Measurements from ENCODE around the gene TNNT1. TPM values are rescaled to one million over a fixed set of nuclear protein-coding genes. Genes with fewer than 3 reads are reported as not detected.

Gene TNNT1
- total RNA-seq, result 1 to 10 TPM in 1 of 2 donors, not detected in 1; 1.3 TPM

GRCh38 chr19:55149078-55150003 lies at the start of gene TNNT1:
TNNT1 (minus strand) TSS chr19:55149206; CDS start chr19:55147157, 2,049 bp downstream.
- H3K36me3 Mint-ChIP-seq, result peaks cover 0 to 17% of the 10 kb centered on the region in 2 donors
- ATAC-seq, result no peak
- DNase-seq (ENCODE audit: low spot score in 2 of 2), result no peak
- H3K27ac Mint-ChIP-seq, result no peak within 1 kb of the TSS
- H3K9me3 Mint-ChIP-seq, result peaks cover 18 to 19% of the 10 kb centered on the region in 2 donors

GRCh38 chr19:55198651-55199050 lies 49.6 kb upstream of the TNNT1 start:
- H3K27ac Mint-ChIP-seq, result no peak overlapping the region
- no peak for DNase-seq (ENCODE audit: low spot score in 2 of 2)
- no peaks in the 10 kb centered on the region for H3K36me3 Mint-ChIP-seq
- no peak for ATAC-seq
- no peaks in the 10 kb centered on the region for H3K9me3 Mint-ChIP-seq

DNA sequence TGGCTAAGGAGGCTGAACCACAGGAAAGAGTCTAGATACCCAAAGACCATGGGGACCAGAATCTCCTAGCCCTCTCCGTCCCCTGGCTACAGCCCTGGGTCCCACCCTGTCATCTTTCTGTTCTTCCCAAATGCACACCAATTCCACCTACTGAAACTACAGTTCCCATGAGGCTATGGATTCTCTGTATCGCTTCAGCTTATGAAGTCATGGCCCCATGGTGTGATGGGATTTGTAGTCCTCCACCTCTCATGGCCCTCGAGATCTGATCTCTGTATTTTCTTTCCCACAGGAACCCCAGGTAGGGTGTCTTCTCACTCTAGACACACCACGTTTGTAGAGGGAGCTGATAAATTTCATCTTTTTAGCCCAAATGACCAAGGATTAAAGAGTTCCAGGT lies 48.5 kb upstream of the TNNT1 start:
- ATAC-seq, result peak in 1 of 2 donors; percentile 63
- H3K27ac Mint-ChIP-seq, result no peak overlapping the region
- H3K36me3 Mint-ChIP-seq, result no peaks in the 10 kb centered on the region
- H3K9me3 Mint-ChIP-seq, result no peaks in the 10 kb centered on the region
- no peak for DNase-seq (ENCODE audit: low spot score in 2 of 2)

DNA sequence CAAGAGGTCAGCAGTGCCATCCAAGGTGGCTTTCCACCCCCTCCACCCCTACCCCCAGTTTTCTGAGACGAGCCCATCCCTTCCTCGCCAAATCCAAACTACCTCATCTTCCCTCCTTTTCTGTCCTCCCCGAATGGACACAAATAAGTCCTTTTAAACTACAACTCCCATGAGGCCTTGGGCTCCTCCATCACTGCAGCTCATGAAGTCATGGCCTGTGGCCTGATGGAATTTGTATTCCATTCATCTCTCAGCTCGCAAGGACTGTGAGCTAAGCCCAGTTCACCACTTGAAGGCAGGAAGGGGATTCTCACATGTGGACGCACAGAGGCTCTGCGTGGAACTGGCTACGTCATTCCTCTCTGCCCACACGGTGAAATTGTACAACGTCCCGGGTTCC lies 47.8 kb upstream of the TNNT1 start:
- no peak for ATAC-seq
- no peak for DNase-seq (ENCODE audit: low spot score in 2 of 2)
- Mint-ChIP-seq H3K27ac (no peak overlapping the region), H3K36me3 (no peaks in the 10 kb centered on the region), H3K9me3 (no peaks in the 10 kb centered on the region)

GRCh38 chr19:55193481-55193880 lies 44.5 kb upstream of the TNNT1 start:
- Mint-ChIP-seq H3K36me3 (no peaks in the 10 kb centered on the region), H3K27ac (no peak overlapping the region), H3K9me3 (no peaks in the 10 kb centered on the region)
- DNase-seq (ENCODE audit: low spot score in 2 of 2), result no peak
- ATAC-seq, result no peak

- DNase-seq (ENCODE audit: low spot score in 2 of 2), result no peak
- no peaks in the 10 kb centered on the region for H3K36me3 Mint-ChIP-seq
- peak overlapping the region; percentile 45 to 88 for H3K27ac Mint-ChIP-seq
- H3K9me3 Mint-ChIP-seq, result no peaks in the 10 kb centered on the region
- no peak for ATAC-seq
Measured at GRCh38 chr19:55189403-55189835, 40.4 kb upstream of the TNNT1 start.

DNA sequence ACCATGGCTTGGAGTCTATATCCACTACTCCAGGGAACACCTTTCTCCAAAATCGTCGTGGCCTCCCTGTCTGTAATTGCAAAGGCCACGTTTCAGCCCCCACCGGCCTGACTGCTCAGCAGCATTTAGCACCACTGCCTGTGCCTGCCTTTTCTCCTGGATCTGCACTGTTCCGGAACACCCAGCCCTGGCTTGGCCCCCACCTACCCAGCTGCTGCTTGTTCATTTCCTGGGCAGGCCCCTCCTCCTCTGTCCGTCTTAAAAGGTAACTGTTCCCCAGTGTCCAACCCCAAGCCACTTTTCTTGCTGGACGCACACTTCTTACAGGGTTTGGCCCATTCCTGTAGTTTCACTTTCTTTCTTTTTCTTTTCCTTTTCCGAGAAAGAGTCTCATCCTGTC lies 39.6 kb upstream of the TNNT1 start:
- Mint-ChIP-seq H3K36me3 (no peaks in the 10 kb centered on the region), H3K27ac (peak overlapping the region in 1 of 2 donors; percentile 45), H3K9me3 (no peaks in the 10 kb centered on the region)
- ATAC-seq (no peak), DNase-seq (ENCODE audit: low spot score in 2 of 2) (no peak)

GRCh38 chr19:55186080-55186479 lies 37.1 kb upstream of the TNNT1 start:
- H3K36me3 Mint-ChIP-seq, result no peaks in the 10 kb centered on the region
- ATAC-seq, result no peak
- DNase-seq (ENCODE audit: low spot score in 2 of 2), result no peak
- no peak overlapping the region for H3K27ac Mint-ChIP-seq
- no peaks in the 10 kb centered on the region for H3K9me3 Mint-ChIP-seq

- Mint-ChIP-seq H3K36me3 (no peaks in the 10 kb centered on the region), H3K9me3 (no peaks in the 10 kb centered on the region), H3K27ac (no peak overlapping the region)
- ATAC-seq, result no peak
- DNase-seq (ENCODE audit: low spot score in 2 of 2), result no peak
Measured at GRCh38 chr19:55181740-55182139, 32.7 kb upstream of the TNNT1 start.

DNA sequence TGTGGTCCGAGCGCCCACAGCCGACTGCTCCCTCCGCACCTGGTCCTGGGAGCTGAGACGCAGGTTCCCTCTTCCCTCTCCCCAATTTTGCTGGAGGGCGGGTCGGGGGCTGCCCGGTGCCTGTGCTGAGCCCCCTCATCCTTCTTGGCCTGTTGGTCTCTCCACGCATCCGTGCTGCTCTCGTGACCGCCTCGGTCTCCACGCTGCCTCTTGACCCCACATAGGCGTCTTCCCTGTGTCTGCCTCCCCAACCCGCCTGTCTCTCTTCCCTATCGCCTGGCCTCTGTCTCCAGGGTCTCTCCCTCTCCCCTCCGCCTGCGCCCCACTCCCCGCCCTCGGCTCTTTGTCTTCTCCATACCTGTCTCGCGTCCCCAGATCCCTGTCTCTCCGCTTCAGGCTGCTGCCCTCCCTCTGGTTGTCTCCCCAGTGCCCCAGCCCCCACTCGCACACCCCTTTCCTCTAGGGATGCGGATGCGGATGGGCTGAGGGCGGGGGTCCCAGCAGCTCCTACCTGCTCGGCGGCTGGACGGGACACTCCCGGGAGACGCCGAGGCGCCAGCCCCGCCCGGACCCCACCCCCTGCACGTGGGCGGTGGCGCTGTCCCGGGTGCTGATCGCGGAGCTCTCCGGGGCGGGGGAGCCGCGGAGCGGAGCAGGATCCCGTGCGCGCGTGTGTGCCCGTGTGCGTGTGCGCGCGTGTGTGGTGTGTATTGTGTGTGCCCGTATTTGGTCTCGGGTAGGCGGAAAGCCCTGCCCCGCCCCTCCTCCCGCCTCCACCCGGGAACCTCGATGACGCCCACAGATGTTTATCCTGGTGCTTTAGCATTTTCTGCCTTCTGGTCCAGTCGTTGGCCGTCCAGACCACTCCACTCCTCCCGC lies 30.8 kb upstream of the TNNT1 start, which contains the start of gene SYT5:
Gene SYT5, minus strand, starts transcription at position 684 of the 879 bp plus-strand sequence. CDS start 1,248 bp downstream, outside the sequence.
- ATAC-seq (peak; percentile 57 to 61), DNase-seq (ENCODE audit: low spot score in 2 of 2) (peak in 1 of 2 donors; percentile 86)
- Mint-ChIP-seq H3K9me3 (no peaks in the 10 kb centered on the region), H3K36me3 (no peaks in the 10 kb centered on the region), H3K27ac (peak within 1 kb of the TSS in 1 of 2 donors; percentile 36)

GRCh38 chr19:55178781-55179599 lies 30.0 kb upstream of the TNNT1 start:
- H3K36me3 Mint-ChIP-seq, result no peaks in the 10 kb centered on the region
- H3K9me3 Mint-ChIP-seq, result no peaks in the 10 kb centered on the region
- peak; percentile 84 to 93 for ATAC-seq
- no peak overlapping the region for H3K27ac Mint-ChIP-seq
- peak; percentile 75 to 90 for DNase-seq (ENCODE audit: low spot score in 2 of 2)

DNA sequence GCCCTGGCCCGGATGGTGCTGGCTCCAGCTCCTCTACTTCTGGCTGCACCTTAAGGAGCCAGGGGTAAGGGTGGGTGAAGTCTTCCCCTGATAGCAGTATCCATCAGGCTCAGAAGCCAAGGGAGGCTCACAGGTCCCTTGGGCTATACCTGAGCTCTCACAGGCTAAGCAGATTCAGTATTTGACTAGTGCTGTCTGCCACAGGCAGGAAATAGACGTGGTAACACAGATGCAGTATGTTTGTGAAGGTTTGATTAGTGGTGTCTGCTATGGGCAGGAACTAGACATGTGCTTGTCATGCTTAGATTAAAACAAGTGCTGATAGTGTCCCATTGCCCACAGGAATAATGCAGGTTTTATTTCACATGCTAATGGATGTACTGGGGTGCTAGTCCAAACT lies 27.1 kb upstream of the TNNT1 start:
- H3K36me3 Mint-ChIP-seq, result peaks cover 0 to 8% of the 10 kb centered on the region in 2 donors
- DNase-seq (ENCODE audit: low spot score in 2 of 2), result no peak
- H3K27ac Mint-ChIP-seq, result no peak overlapping the region
- no peaks in the 10 kb centered on the region for H3K9me3 Mint-ChIP-seq
- no peak for ATAC-seq

DNA sequence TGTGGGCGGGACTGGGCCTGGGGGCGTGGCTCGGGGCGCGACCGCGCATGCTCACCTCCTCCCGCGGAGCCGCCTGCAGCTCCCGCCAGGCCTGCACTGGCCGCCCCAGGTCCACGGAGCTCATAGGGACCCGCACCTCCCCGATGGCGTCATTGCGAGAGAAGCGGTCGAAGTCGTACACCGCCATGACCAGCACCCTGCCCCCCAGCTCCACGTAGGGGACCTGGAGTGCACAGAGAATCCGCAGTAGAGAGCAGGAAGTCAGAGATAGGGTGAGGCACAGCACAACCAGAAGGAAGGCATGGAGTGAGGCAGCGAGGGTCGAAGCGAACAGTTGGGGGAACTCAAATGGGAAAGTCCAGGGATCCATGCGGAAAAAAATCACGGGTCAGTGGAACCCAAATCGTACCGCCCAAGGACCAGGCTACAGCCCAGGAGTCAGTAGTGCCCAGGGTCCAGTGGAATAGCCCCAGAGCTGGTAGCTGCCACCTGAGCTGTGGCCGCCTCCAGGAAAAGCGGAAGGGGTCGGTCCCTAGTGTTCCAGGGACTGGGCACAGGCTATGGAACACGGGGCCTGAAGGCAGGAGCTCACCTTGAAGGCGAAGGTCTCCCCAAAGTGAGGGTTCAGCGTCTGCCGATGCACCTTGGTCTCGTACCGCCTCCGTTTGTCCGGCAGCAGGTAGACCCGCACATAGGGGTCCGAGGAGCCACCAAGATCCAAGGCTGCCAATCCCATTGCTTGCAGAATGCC lies 26.3 kb upstream of the TNNT1 start:
- DNase-seq (ENCODE audit: low spot score in 2 of 2) (no peak), ATAC-seq (no peak)
- H3K9me3 Mint-ChIP-seq, result no peaks in the 10 kb centered on the region
- peaks cover 0 to 8% of the 10 kb centered on the region in 2 donors for H3K36me3 Mint-ChIP-seq
- no peak overlapping the region for H3K27ac Mint-ChIP-seq

GRCh38 chr19:55174425-55175116 lies 25.6 kb upstream of the TNNT1 start:
- no peak overlapping the region for H3K27ac Mint-ChIP-seq
- H3K9me3 Mint-ChIP-seq, result no peaks in the 10 kb centered on the region
- H3K36me3 Mint-ChIP-seq, result peaks cover 0 to 8% of the 10 kb centered on the region in 2 donors
- no peak for ATAC-seq
- no peak for DNase-seq (ENCODE audit: low spot score in 2 of 2)
